ENCODE data around the gene HPX.

DNA sequence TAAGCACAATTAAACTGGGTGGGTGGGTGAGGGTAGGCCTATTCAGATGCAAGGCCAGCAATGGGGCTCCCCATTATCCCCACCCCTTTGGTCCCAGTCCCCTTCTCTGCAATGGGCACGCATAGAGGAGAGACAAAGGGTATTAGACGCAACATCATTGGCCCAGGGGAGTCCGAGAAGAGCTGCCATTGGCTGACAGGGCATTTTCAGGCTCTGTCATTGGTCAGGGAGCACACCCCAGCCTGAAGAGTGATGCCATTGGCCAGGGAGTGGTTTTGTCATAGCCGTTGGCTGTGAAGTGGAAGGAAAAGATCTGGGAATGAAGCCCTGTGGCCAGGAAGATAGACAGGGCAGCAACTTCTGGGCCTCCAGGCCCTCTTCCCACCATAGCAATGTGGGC is 35.8 kb upstream of the HPX start:
- no peak for TF ChIP-seq CTCF (IDR thresholded peaks at IDR 0.05)
- TF ChIP-seq POLR2A (IDR thresholded peaks at IDR 0.05): no peak
- TF ChIP-seq POLR2AphosphoS5 (IDR thresholded peaks at IDR 0.05): no peak

Measured in gastroesophageal sphincter (tissue), 3 donors.